ENCODE data around the gene TJP2. TPM values are rescaled to one million over a fixed set of nuclear protein-coding genes. Genes with fewer than 3 reads are reported as not detected.
A peak's percentile ranks its signal among the peaks of the same experiment; 100 is the strongest.

TJP2 gene
- total RNA-seq, 4 donors from 2014 or later, result 96.3 to 240 (median 117) TPM

- Histone ChIP-seq H3K4me3 (no peak overlapping the region), H3K9me3 (no peaks in the 10 kb centered on the region), H3K36me3 (peaks cover 45% of the 10 kb centered on the region), H3K27me3 (no peaks in the 10 kb centered on the region), H3K27ac (peak overlapping the region; percentile 47), H3K4me1 (peaks cover 10% of the 10 kb centered on the region)
- DNase-seq (ENCODE audit: low spot score in 2 of 2), result no peak
- no peak for TF ChIP-seq EP300 (IDR thresholded peaks at IDR 0.05)
- TF ChIP-seq POLR2AphosphoS5 (IDR thresholded peaks at IDR 0.05), result no peak
- TF ChIP-seq POLR2A (IDR thresholded peaks at IDR 0.05), result no peak
- no peak for TF ChIP-seq CTCF (IDR thresholded peaks at IDR 0.05)
- 10% methylated on average over 4 of the region's 4 CpGs for WGBS
These were observed 79.0 kb downstream of the TJP2 start for GRCh38 chr9:69253057-69253456.

GRCh38 chr9:69254223-69254622 is 80.1 kb downstream of the TJP2 start:
- no peak overlapping the region for H3K27ac ChIP-seq
- H3K36me3 ChIP-seq, result peaks cover 37% of the 10 kb centered on the region
- WGBS, result 96% methylated on average over 9 of the region's 11 CpGs
- no peaks in the 10 kb centered on the region for H3K9me3 ChIP-seq
- H3K4me1 ChIP-seq, result peaks cover 10% of the 10 kb centered on the region
- no peak for DNase-seq (ENCODE audit: low spot score in 2 of 2)
- H3K4me3 ChIP-seq, result no peak overlapping the region
- no peaks in the 10 kb centered on the region for H3K27me3 ChIP-seq
- TF ChIP-seq POLR2A (IDR thresholded peaks at IDR 0.05) (no peak), POLR2AphosphoS5 (IDR thresholded peaks at IDR 0.05) (no peak), CTCF (IDR thresholded peaks at IDR 0.05) (no peak), EP300 (IDR thresholded peaks at IDR 0.05) (no peak)

GRCh38 chr9:69255591-69255990 is 81.5 kb downstream of the TJP2 start:
- Histone ChIP-seq H3K27ac (no peak overlapping the region), H3K4me1 (peaks cover 10% of the 10 kb centered on the region), H3K9me3 (no peaks in the 10 kb centered on the region), H3K4me3 (no peak overlapping the region), H3K36me3 (peaks cover 29% of the 10 kb centered on the region), H3K27me3 (no peaks in the 10 kb centered on the region)
- 100% methylated on average over 1 of the region's 1 CpG for WGBS
- no peak for DNase-seq (ENCODE audit: low spot score in 2 of 2)
- TF ChIP-seq POLR2AphosphoS5 (IDR thresholded peaks at IDR 0.05) (no peak), POLR2A (IDR thresholded peaks at IDR 0.05) (no peak), CTCF (IDR thresholded peaks at IDR 0.05) (no peak), EP300 (IDR thresholded peaks at IDR 0.05) (no peak)

- Histone ChIP-seq H3K9me3 (no peaks in the 10 kb centered on the region), H3K27me3 (no peaks in the 10 kb centered on the region), H3K27ac (no peak overlapping the region), H3K4me1 (no peaks in the 10 kb centered on the region), H3K4me3 (no peak overlapping the region), H3K36me3 (peaks cover 16% of the 10 kb centered on the region)
- 91% methylated on average over 4 of the region's 5 CpGs for WGBS
- DNase-seq (ENCODE audit: low spot score in 2 of 2), result no peak
- TF ChIP-seq POLR2AphosphoS5 (IDR thresholded peaks at IDR 0.05) (no peak), EP300 (IDR thresholded peaks at IDR 0.05) (no peak), CTCF (IDR thresholded peaks at IDR 0.05) (no peak), POLR2A (IDR thresholded peaks at IDR 0.05) (no peak)
These were observed 84.5 kb downstream of the TJP2 start for GRCh38 chr9:69258551-69258950.

GRCh38 chr9:69260161-69260560 is 86.1 kb downstream of the TJP2 start:
- Histone ChIP-seq H3K9me3 (no peaks in the 10 kb centered on the region), H3K36me3 (peaks cover 6% of the 10 kb centered on the region), H3K27ac (no peak overlapping the region), H3K27me3 (no peaks in the 10 kb centered on the region), H3K4me3 (no peak overlapping the region), H3K4me1 (no peaks in the 10 kb centered on the region)
- 59% methylated on average over 5 of the region's 5 CpGs for WGBS
- no peak for TF ChIP-seq POLR2A (IDR thresholded peaks at IDR 0.05)
- TF ChIP-seq POLR2AphosphoS5 (IDR thresholded peaks at IDR 0.05), result no peak
- no peak for TF ChIP-seq EP300 (IDR thresholded peaks at IDR 0.05)
- TF ChIP-seq CTCF (IDR thresholded peaks at IDR 0.05), result no peak
- no peak for DNase-seq (ENCODE audit: low spot score in 2 of 2)

Data from suprapubic skin (tissue), 4 donors.